Measurements from ENCODE around the gene PRXL2B.

DNA sequence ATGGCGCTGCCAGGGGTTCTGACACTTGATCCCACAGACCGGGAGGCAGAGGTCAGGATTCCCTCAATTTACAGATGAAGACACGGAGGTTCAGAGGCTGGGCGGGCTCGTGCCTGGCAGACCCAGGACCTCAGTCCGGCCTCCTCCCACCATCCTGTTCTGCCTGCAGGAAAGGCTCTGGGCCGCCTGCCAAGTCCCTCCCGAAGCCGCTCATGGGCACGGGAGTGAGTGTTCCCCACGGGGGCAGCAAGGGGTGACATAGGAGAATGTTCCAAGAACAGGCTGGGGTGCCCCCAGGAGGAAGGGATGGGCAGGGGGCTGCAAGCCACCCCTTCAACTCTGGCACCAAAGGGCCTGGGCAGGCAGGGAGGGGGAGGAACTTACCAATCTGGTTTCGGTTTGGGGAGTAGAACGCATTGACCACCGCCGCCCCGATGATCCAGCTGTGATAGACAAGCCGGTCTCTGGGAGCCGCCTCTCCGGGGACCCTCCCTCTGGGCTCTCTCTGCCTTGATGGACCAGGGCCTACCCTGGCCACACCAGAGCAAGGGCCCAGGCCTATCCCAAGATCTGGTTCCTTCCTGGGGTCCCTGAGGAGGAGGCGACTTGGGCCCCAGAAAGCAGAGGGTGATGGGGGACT, 7.5 kb downstream of the PRXL2B start:
- TF ChIP-seq POLR2A (IDR thresholded peaks at IDR 0.05) = no peak
- TF ChIP-seq, protein P1, sequence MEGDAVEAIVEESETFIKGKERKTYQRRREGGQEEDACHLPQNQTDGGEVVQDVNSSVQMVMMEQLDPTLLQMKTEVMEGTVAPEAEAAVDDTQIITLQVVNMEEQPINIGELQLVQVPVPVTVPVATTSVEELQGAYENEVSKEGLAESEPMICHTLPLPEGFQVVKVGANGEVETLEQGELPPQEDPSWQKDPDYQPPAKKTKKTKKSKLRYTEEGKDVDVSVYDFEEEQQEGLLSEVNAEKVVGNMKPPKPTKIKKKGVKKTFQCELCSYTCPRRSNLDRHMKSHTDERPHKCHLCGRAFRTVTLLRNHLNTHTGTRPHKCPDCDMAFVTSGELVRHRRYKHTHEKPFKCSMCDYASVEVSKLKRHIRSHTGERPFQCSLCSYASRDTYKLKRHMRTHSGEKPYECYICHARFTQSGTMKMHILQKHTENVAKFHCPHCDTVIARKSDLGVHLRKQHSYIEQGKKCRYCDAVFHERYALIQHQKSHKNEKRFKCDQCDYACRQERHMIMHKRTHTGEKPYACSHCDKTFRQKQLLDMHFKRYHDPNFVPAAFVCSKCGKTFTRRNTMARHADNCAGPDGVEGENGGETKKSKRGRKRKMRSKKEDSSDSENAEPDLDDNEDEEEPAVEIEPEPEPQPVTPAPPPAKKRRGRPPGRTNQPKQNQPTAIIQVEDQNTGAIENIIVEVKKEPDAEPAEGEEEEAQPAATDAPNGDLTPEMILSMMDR (IDR thresholded peaks at IDR 0.05) = no peak
